Measurements from ENCODE around the gene PPARD. TPM values are rescaled to one million over a fixed set of nuclear protein-coding genes. Genes with fewer than 3 reads are reported as not detected.
"Not testable (repeated sequence)": the region's sequence is repeated elsewhere in the genome, so short reads cannot be mapped to it uniquely, and the experiment has no call there.

Gene PPARD
- total and polyA plus RNA-seq, 2 of the 13 experiments (the other 11 are each of a cell fraction or from before 2014, with no cell fraction given): 6.1 to 13.3 TPM

- ATAC-seq; H4K20me1 ChIP-seq (ENCODE audit: insufficient read depth, low read length); H3K9ac ChIP-seq (ENCODE audit: insufficient read depth, low read depth, low read length); H3K4me2 ChIP-seq (ENCODE audit: low read depth, low read length); H3K4me3 ChIP-seq (replicated peaks in 1 of 3; ENCODE audit: insufficient read depth in 1 of 3, low read depth in 2 of 3, low read length in 3 of 3); BruUV-seq (replicated peaks); in situ Hi-C loops (cut with HindIII; ENCODE audit: extremely low pct_ligation_motif_present, low pct_unique_long_range_greater_than_20kb); H2AFZ ChIP-seq (ENCODE audit: low read length); intact Hi-C loops (cut with micrococcal nuclease; ENCODE audit: unreplicated experiment); H3K36me3 ChIP-seq (replicated peaks in 1 of 2; ENCODE audit: control insufficient read depth in 1 of 2, insufficient read depth in 2 of 2, low read length in 2 of 2); DNase-seq (ENCODE audit: low spot score); CTCF ChIA-PET (ENCODE audit: low intra/inter-chr PET ratio, low total read pairs); H3K79me2 ChIP-seq (ENCODE audit: insufficient read depth, low read length); FAIRE-seq; H3K27ac ChIP-seq (ENCODE audit: extremely low read length, insufficient read depth, low read length); H3K9me3 ChIP-seq (ENCODE audit: low read length); POLR2A ChIA-PET: not testable (repeated sequence)
- WGBS (ENCODE audit: low lambda C conversion rate): 42% methylated on average over 3 of the region's 3 CpGs
- H3K4me1 ChIP-seq (ENCODE audit: insufficient read depth, low read length): peaks cover 64% of the 10 kb centered on the region
- H3K27me3 ChIP-seq (ENCODE audit: control insufficient read depth in 1 of 2, insufficient read depth in 2 of 2, low read length in 2 of 2): peaks cover 2 to 16% of the 10 kb centered on the region in 2 experiments; a peak in 2 of 5 replicates
- peak; percentile 25; the same call in 1 of the 2 replicates for TF ChIP-seq ZNF121 (CRISPR knock-in tag; IDR thresholded peaks at IDR 0.05)
- TF ChIP-seq ZNF770 (CRISPR knock-in tag; IDR thresholded peaks at IDR 0.05): peak; percentile 54; the same call in 1 of the 2 replicates
These were observed 90.3 kb downstream of the PPARD start for GRCh38 chr6:35432702-35433101.

DNA sequence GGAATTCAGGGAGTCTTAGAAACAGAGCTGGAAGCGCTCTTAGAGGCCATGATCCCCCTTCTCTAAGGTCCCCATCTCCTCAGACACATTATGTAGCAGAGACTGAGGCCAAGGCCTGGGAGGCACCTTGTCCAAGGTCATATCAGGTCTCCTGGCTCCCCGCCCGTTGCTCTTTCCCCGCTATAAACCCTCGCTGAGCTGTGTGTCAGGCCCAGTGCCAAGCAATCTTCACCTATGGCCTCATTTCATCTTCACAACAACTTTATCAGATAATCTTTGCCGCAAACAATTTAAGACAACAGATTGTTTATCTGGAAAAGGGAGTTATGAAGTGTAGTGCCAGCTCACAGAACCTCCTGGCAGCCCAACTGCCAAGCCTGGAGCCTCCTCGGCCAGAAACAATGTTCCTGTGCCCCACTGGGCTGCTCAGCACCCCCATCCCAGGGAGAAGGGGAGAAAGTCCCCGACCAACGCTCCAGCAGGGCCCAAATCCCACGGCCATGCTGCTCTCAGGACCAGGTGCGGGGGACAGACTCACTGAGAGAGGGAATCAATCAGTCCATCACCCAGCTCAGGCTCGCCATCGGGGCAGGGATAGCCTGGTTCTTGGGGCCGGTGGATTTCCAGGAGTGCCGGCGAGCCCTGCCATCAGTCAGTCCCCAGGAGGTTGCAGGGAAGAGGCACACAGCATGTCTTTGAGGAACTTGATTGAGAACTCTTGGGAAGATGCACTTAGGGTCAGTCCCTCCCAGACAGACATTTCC, 92.9 kb downstream of the PPARD start:
- Histone ChIP-seq H3K4me3 (replicated peaks in 1 of 3; ENCODE audit: insufficient read depth in 1 of 3, low read depth in 2 of 3, low read length in 3 of 3) (no peak overlapping the region), H2AFZ (ENCODE audit: low read length) (no peak overlapping the region), H4K20me1 (ENCODE audit: insufficient read depth, low read length) (no peaks in the 10 kb centered on the region), H3K4me2 (ENCODE audit: low read depth, low read length) (peak overlapping the region; percentile 8; the same call in 1 of the 2 replicates), H3K4me1 (ENCODE audit: insufficient read depth, low read length) (peaks cover 59% of the 10 kb centered on the region), H3K79me2 (ENCODE audit: insufficient read depth, low read length) (no peaks in the 10 kb centered on the region), H3K36me3 (replicated peaks in 1 of 2; ENCODE audit: control insufficient read depth in 1 of 2, insufficient read depth in 2 of 2, low read length in 2 of 2) (no peaks in the 10 kb centered on the region), H3K9me3 (ENCODE audit: low read length) (no peaks in the 10 kb centered on the region; the same call in 1 of the 2 replicates), H3K27ac (ENCODE audit: extremely low read length, insufficient read depth, low read length) (no peak overlapping the region), H3K27me3 (ENCODE audit: control insufficient read depth in 1 of 2, insufficient read depth in 2 of 2, low read length in 2 of 2) (peaks cover 2 to 16% of the 10 kb centered on the region in 2 experiments; a peak in 2 of 5 replicates), H3K9ac (ENCODE audit: insufficient read depth, low read depth, low read length) (no peak overlapping the region)
- BruUV-seq (replicated peaks): no TSS peak
- DNase-seq (ENCODE audit: low spot score): no peak
- ATAC-seq: peak; percentile 27
- POLR2A ChIA-PET: interaction anchor here (0.9 to 1.6 kb wide), 3 partner anchors 8 to 107 kb away, joined by 3 to 4 read pairs (median 3); no protein-coding TSS in a partner anchor
- intact Hi-C loops (cut with micrococcal nuclease; ENCODE audit: unreplicated experiment): no loop called here
- in situ Hi-C loops (cut with HindIII; ENCODE audit: extremely low pct_ligation_motif_present, low pct_unique_long_range_greater_than_20kb): no loop called here
- CTCF ChIA-PET (ENCODE audit: low intra/inter-chr PET ratio, low total read pairs): no interaction called here
- 24% methylated on average over 12 of the region's 16 CpGs for WGBS (ENCODE audit: low lambda C conversion rate)
- FAIRE-seq: no peak
- TF ChIP-seq ZNF331 (CRISPR knock-in tag; IDR thresholded peaks at IDR 0.05) (no peak), PPARG (CRISPR knock-in tag; conservative IDR thresholded peaks at IDR 0.05) (peak; percentile 54), CSRNP2 (CRISPR knock-in tag; conservative IDR thresholded peaks at IDR 0.05; ENCODE audit: low read depth) (no peak), ZIK1 (CRISPR knock-in tag; IDR thresholded peaks at IDR 0.05; ENCODE audit: borderline replicate concordance, low read depth) (no peak), FOXK1 (CRISPR knock-in tag; IDR thresholded peaks at IDR 0.05; ENCODE audit: borderline replicate concordance, low read depth) (no peak), EZH2 (conservative IDR thresholded peaks at IDR 0.05; ENCODE audit: low read depth, low read length) (no peak), RARA (CRISPR knock-in tag; IDR thresholded peaks at IDR 0.05) (peak; percentile 52), ZNF770 (CRISPR knock-in tag; IDR thresholded peaks at IDR 0.05) (0 out of 2 replicates have a peak, but pooled peaks have one; percentile 14), ZNF225 (CRISPR knock-in tag; IDR thresholded peaks at IDR 0.05) (no peak), YY1 (IDR thresholded peaks at IDR 0.05; ENCODE audit: insufficient read depth, insufficient replicate concordance, low read depth, low read length) (no peak)

All from HepG2 (cell line).